Caco-2 (cell line): Measurements from ENCODE around the gene EIF4E2. TPM values are rescaled to one million over a fixed set of nuclear protein-coding genes. Genes with fewer than 3 reads are reported as not detected.

Experiments used
- BruUV-seq: library from RNA; stranded (reverse); fragments of 400-500 nt; replicated peaks from 2 replicates; lab custom pipeline; 2021; lab: Mats Ljungman, UMichigan
- CTCF ChIA-PET: fragments of 300-600 bp; sonication (Branson Sonifier 250); formaldehyde crosslinking; loops from one replicate; lab custom pipeline; 2022; ENCODE audit warnings: antibody characterized with exemption; lab: Charles Lee
- POLR2A ChIA-PET: fragments of 300-600 bp; sonication (Branson Sonifier 250); formaldehyde crosslinking; loops from one replicate; lab custom pipeline; 2022; ENCODE audit warnings: antibody characterized with exemption; lab: Charles Lee
- DNase-seq, 2 experiments: peaks; one replicate each; pipeline versions ENCODE4 v3.0.0 to v3.0.0-alpha.2; 2020 to 2022
- H3K27me3 ChIP-seq: replicated peaks from 2 replicates; pipeline ENCODE4 v1.6.0; 2011; ENCODE audit warnings: low read length; ENCODE audit not compliant: control insufficient read depth, insufficient read depth
- H3K36me3 ChIP-seq: 2 replicates; pipeline ENCODE4 v1.5.1; 2011; ENCODE audit warnings: low read length; ENCODE audit not compliant: control insufficient read depth, insufficient read depth
- H3K4me1 ChIP-seq: fragments of 250-450 bp; sonication (Bioruptor Pico); 2 replicates; pipeline ENCODE4 v1.5.1; 2020; ENCODE audit warnings: mild to moderate bottlenecking
- H3K4me3 ChIP-seq: 2 replicates; pipeline ENCODE4 v1.5.1; 2011; ENCODE audit warnings: low read depth, mild to moderate bottlenecking, control low read depth, low read length
- H3K9me3 ChIP-seq: fragments of 250-450 bp; sonication (Bioruptor Pico); 2 replicates; pipeline ENCODE4 v1.5.1; 2020; ENCODE audit warnings: mild to moderate bottlenecking, moderate library complexity
- H3K27ac Mint-ChIP-seq: one replicate; pipeline ENCODE4 v1.8.0; 2022; ENCODE audit warnings: mixed read lengths; ENCODE audit not compliant: unreplicated experiment
- H3K27me3 Mint-ChIP-seq: one replicate; pipeline ENCODE4 v1.8.0; 2022; ENCODE audit warnings: mixed read lengths; ENCODE audit not compliant: insufficient read depth, unreplicated experiment
- H3K36me3 Mint-ChIP-seq: one replicate; pipeline ENCODE4 v1.8.0; 2022; ENCODE audit warnings: mild to moderate bottlenecking, mixed read lengths; ENCODE audit not compliant: insufficient read depth, unreplicated experiment
- H3K4me1 Mint-ChIP-seq: one replicate; pipeline ENCODE4 v1.8.0; 2022; ENCODE audit warnings: low read depth, mixed read lengths; ENCODE audit not compliant: unreplicated experiment
- H3K4me3 Mint-ChIP-seq: one replicate; pipeline ENCODE4 v1.8.0; 2022; ENCODE audit warnings: mild to moderate bottlenecking, moderate library complexity, mixed read lengths; ENCODE audit not compliant: unreplicated experiment
- H3K9me3 Mint-ChIP-seq: one replicate; pipeline ENCODE4 v1.8.0; 2022; ENCODE audit warnings: mixed read lengths; ENCODE audit not compliant: unreplicated experiment
- CTCF ChIP-seq, 2 experiments: fragments of 200-600 bp in 1 of 2; IDR thresholded peaks; 1 replicate in 1 of 2; 2 replicates in 1 of 2; pipeline versions ENCODE4 v1.5.1 to v1.8.0; 2011 to 2022; ENCODE audit warnings: antibody characterized with exemption in 1 of 2, control low read depth in 1 of 2, inconsistent platforms in 1 of 2, low read depth in 1 of 2, low read length in 1 of 2, mild to moderate bottlenecking in 1 of 2, moderate library complexity in 1 of 2; ENCODE audit not compliant: insufficient read depth in 1 of 2, severe bottlenecking in 1 of 2, unreplicated experiment in 1 of 2
- intact Hi-C: fragments of 100-400 bp; cut with micrococcal nuclease; formaldehyde crosslinking; loops from one replicate; pipeline ENCODE4 v1.10.0; 2022; ENCODE audit not compliant: unreplicated experiment
- total RNA-seq: library from RNA; stranded (reverse); gene quantifications from 2 replicates; pipeline ENCODE4 v1.2.3, GENCODE V29; 2022

EIF4E2 gene
- total RNA-seq, 1 experiment from 2014 or later, result 57.2 TPM

- H3K27me3 ChIP-seq, result no peaks in the 10 kb centered on the region
- H3K4me1 Mint-ChIP-seq, result peaks cover 6% of the 10 kb centered on the region
- ChIA-PET CTCF (no interaction called here), POLR2A (no interaction called here)
- H3K36me3 Mint-ChIP-seq, result peaks cover 8% of the 10 kb centered on the region
- H3K9me3 ChIP-seq, result no peaks in the 10 kb centered on the region
- H3K36me3 ChIP-seq, result no peaks in the 10 kb centered on the region
- BruUV-seq, result no TSS peak
- no peak for TF ChIP-seq CTCF (IDR thresholded peaks at IDR 0.05; ENCODE audit: insufficient read depth in 1 of 2, low read depth in 1 of 2, low read length in 1 of 2, severe bottlenecking in 1 of 2, unreplicated experiment in 1 of 2)
- DNase-seq, result no peak
- no peak overlapping the region for H3K27ac Mint-ChIP-seq
- no peaks in the 10 kb centered on the region for H3K9me3 Mint-ChIP-seq
- intact Hi-C loops, result no loop called here
- H3K4me1 ChIP-seq, result no peaks in the 10 kb centered on the region
- no peaks in the 10 kb centered on the region for H3K27me3 Mint-ChIP-seq
- H3K4me3 ChIP-seq, result no peak overlapping the region
- H3K4me3 Mint-ChIP-seq, result no peak overlapping the region
Observed at GRCh38 chr2:232586943-232587505, 36.5 kb downstream of the EIF4E2 start.

GRCh38 chr2:232587512-232587911 is 37.0 kb downstream of the EIF4E2 start:
- Histone ChIP-seq H3K9me3 (no peaks in the 10 kb centered on the region), H3K36me3 (no peaks in the 10 kb centered on the region), H3K4me3 (no peak overlapping the region), H3K27me3 (no peaks in the 10 kb centered on the region), H3K4me1 (no peaks in the 10 kb centered on the region)
- no peak for DNase-seq
- no peak for TF ChIP-seq CTCF (IDR thresholded peaks at IDR 0.05; ENCODE audit: insufficient read depth in 1 of 2, low read depth in 1 of 2, low read length in 1 of 2, severe bottlenecking in 1 of 2, unreplicated experiment in 1 of 2)
- Mint-ChIP-seq H3K36me3 (peaks cover 4% of the 10 kb centered on the region), H3K9me3 (no peaks in the 10 kb centered on the region), H3K27me3 (no peaks in the 10 kb centered on the region), H3K4me3 (no peak overlapping the region), H3K27ac (no peak overlapping the region), H3K4me1 (peaks cover 6% of the 10 kb centered on the region)
- intact Hi-C loops, result no loop called here
- CTCF ChIA-PET, result no interaction called here
- BruUV-seq, result no TSS peak
- POLR2A ChIA-PET, result no interaction called here

- Mint-ChIP-seq H3K36me3 (no peaks in the 10 kb centered on the region), H3K4me1 (peaks cover 6% of the 10 kb centered on the region), H3K4me3 (no peak overlapping the region), H3K27me3 (no peaks in the 10 kb centered on the region), H3K27ac (no peak overlapping the region), H3K9me3 (no peaks in the 10 kb centered on the region)
- H3K36me3 ChIP-seq, result no peaks in the 10 kb centered on the region
- H3K27me3 ChIP-seq, result no peaks in the 10 kb centered on the region
- H3K4me1 ChIP-seq, result no peaks in the 10 kb centered on the region
- no peak for DNase-seq
- TF ChIP-seq CTCF (IDR thresholded peaks at IDR 0.05; ENCODE audit: insufficient read depth in 1 of 2, low read depth in 1 of 2, low read length in 1 of 2, severe bottlenecking in 1 of 2, unreplicated experiment in 1 of 2), result no peak
- no peak overlapping the region for H3K4me3 ChIP-seq
- CTCF ChIA-PET, result no interaction called here
- no peaks in the 10 kb centered on the region for H3K9me3 ChIP-seq
- intact Hi-C loops, result no loop called here
- POLR2A ChIA-PET, result no interaction called here
- no TSS peak for BruUV-seq
Observed at GRCh38 chr2:232588031-232588430, 37.5 kb downstream of the EIF4E2 start.
